ENCODE measurements around the gene GTF2A2.
"Not testable (repeated sequence)": the region's sequence is repeated elsewhere in the genome, so short reads cannot be mapped to it uniquely, and the experiment has no call there.

The GTF2A2 gene, protein sequence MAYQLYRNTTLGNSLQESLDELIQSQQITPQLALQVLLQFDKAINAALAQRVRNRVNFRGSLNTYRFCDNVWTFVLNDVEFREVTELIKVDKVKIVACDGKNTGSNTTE

DNA sequence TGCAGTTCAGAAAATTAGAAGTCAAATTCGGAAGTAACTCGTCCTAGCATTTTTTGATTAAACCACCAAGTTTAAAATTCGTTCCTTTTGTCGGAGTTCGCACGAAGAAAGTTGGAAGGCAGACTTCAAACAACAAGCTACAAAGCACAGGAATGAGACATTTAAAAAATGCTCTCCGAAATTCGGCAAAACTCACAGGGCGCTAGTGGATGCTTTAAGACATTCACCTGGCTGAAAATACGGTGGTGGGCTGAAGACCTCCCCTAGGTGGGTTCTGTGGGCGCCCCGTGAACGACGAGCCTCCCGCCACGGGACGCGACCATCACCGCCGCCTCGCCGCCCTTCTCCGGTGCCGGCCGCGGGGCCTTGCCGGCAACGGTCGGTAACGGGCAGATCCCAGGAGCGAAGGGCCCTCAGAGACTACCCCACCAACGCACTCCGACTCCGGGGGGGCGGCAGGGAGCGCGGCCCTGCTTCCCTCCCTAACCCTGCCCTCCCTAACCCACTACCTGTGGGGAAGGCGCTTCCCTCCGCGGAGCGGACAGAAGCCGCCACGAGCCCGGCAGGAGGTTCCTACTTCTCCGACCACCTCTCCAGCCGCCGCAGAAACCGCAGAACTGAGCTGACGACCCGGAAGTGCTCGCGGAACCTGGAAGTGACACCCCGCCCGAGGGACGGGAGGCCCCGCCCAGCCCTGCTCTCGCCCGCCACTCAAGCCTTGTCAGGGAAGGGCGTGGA, at the start of gene GTF2A2:
Gene GTF2A2 (minus strand): TSS at position 619 of the 738 bp plus-strand sequence. CDS start 5,238 bp downstream, outside the sequence.
- peaks cover 2% of the 10 kb centered on the region for H3K9me3 ChIP-seq (ENCODE audit: severe bottlenecking)
- peaks cover 36% of the 10 kb centered on the region for H3K36me3 ChIP-seq
- peak within 1 kb of the TSS; percentile 81 for H3K4me3 ChIP-seq (ENCODE audit: low read depth, low read length)
- DNase-seq: peak; percentile 97
- TF ChIP-seq CTCF (IDR thresholded peaks at IDR 0.05; ENCODE audit: low read depth, low read length): no peak
- peak within 1 kb of the TSS; percentile 85 for H3K27ac ChIP-seq
- H3K27me3 ChIP-seq (ENCODE audit: insufficient read depth, low read depth, severe bottlenecking): no peaks in the 10 kb centered on the region

GRCh38 chr15:59703979-59704796, 46.9 kb upstream of the GTF2A2 start:
- H3K27me3 ChIP-seq (ENCODE audit: insufficient read depth, low read depth, severe bottlenecking): no peaks in the 10 kb centered on the region

GRCh38 chr15:59702351-59702750, 45.0 kb upstream of the GTF2A2 start:
- Histone ChIP-seq H3K4me3 (ENCODE audit: low read depth, low read length) (no peak overlapping the region), H3K9me3 (ENCODE audit: severe bottlenecking) (no peaks in the 10 kb centered on the region), H3K27ac (peak overlapping the region; percentile 59), H3K36me3 (no peaks in the 10 kb centered on the region), H3K27me3 (ENCODE audit: insufficient read depth, low read depth, severe bottlenecking) (no peaks in the 10 kb centered on the region)
- no peak for TF ChIP-seq CTCF (IDR thresholded peaks at IDR 0.05; ENCODE audit: low read depth, low read length)
- DNase-seq: no peak

More at GRCh38 chr15:59703979-59704796, 46.9 kb upstream of the GTF2A2 start:
- no peak for DNase-seq
- Histone ChIP-seq H3K27ac (no peak overlapping the region), H3K9me3 (ENCODE audit: severe bottlenecking) (no peaks in the 10 kb centered on the region), H3K36me3 (no peaks in the 10 kb centered on the region), H3K4me3 (ENCODE audit: low read depth, low read length) (no peak overlapping the region)
- TF ChIP-seq CTCF (IDR thresholded peaks at IDR 0.05; ENCODE audit: low read depth, low read length): no peak

DNA sequence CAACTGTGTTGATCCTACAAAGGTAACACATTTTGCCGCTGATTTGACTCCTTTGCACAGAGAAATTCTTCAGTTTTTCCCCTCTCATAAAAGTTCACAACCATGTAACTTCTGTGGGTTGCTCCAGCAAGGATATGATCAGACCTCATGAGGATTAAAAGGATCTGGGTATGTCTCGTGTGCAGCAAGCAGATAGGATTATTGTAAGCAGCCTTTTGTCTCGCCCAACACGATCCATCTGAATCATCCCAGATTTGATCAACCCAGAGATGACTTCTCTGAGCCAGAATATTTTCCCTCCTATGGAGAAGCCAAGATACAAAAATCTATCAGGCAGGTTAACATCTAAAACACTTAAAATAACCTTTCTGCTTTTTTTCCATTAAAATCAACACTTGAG, 44.6 kb upstream of the GTF2A2 start:
- TF ChIP-seq CTCF (IDR thresholded peaks at IDR 0.05; ENCODE audit: low read depth, low read length): no peak
- Histone ChIP-seq H3K9me3 (ENCODE audit: severe bottlenecking) (no peaks in the 10 kb centered on the region), H3K27ac (peak overlapping the region; percentile 59), H3K4me3 (ENCODE audit: low read depth, low read length) (no peak overlapping the region), H3K27me3 (ENCODE audit: insufficient read depth, low read depth, severe bottlenecking) (no peaks in the 10 kb centered on the region), H3K36me3 (no peaks in the 10 kb centered on the region)
- peak; percentile 62 for DNase-seq

- H3K4me3 ChIP-seq (ENCODE audit: low read depth, low read length): no peak overlapping the region
- no peaks in the 10 kb centered on the region for H3K9me3 ChIP-seq (ENCODE audit: severe bottlenecking)
- no peak overlapping the region for H3K27ac ChIP-seq
- no peaks in the 10 kb centered on the region for H3K36me3 ChIP-seq
- TF ChIP-seq CTCF (IDR thresholded peaks at IDR 0.05; ENCODE audit: low read depth, low read length): no peak
- DNase-seq: no peak
- no peaks in the 10 kb centered on the region for H3K27me3 ChIP-seq (ENCODE audit: insufficient read depth, low read depth, severe bottlenecking)
Measured at GRCh38 chr15:59699810-59700431, 42.6 kb upstream of the GTF2A2 start.

DNA sequence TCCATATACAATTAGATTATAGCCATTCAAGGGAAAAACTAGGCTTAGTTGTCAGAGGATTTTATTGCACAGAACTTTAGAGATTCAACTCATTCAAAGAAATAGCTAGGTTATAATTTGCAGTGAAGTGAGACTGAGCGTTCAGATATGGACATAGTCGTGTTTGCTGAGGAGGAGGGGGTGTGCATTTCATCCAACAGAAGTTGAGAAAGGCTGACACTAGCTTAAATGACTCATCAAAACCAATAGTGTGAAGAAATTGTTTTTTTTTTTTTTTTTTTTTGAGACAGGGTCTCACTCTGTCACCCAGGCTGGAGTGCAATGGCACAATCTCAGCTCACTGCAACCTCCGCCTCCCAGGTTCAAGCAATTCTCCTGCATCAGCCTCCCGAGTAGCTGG, 40.8 kb upstream of the GTF2A2 start:
- H3K27me3 ChIP-seq (ENCODE audit: insufficient read depth, low read depth, severe bottlenecking); H3K9me3 ChIP-seq (ENCODE audit: severe bottlenecking); H3K4me3 ChIP-seq (ENCODE audit: low read depth, low read length); DNase-seq; H3K27ac ChIP-seq; H3K36me3 ChIP-seq: not testable (repeated sequence)
